Renal cortex interstitium (tissue), 11 donors: ENCODE measurements around the gene ZNF275. TPM values are rescaled to one million over a fixed set of nuclear protein-coding genes. Genes with fewer than 3 reads are reported as not detected.
"Not testable (repeated sequence)": the region's sequence is repeated elsewhere in the genome, so short reads cannot be mapped to it uniquely, and the experiment has no call there.

Experiments
- DNase-seq, 11 donors: peaks; one replicate each; pipeline ENCODE4 v3.0.0-alpha.2; 2013; ENCODE audit warnings: low read depth in 9 of 11, low spot score in 4 of 11; ENCODE audit errors: extremely low read depth in 1 of 11
- polyA plus RNA-seq, 3 donors: library from polyadenylated mRNA; unstranded; fragments of 120-200 nt; gene quantifications; one replicate each; pipeline ENCODE4 v1.2.1, GENCODE V29; 2013; ENCODE audit not compliant: insufficient read length in 3 of 3

The ZNF275 gene
- polyA plus RNA-seq, 3 donors, result 19.3 to 22.3 (median 20.5) TPM

- no peak for DNase-seq
Measured at GRCh38 chrX:153377727-153378126, 43.8 kb downstream of the ZNF275 start.

- no peak for DNase-seq
Measured at GRCh38 chrX:153378607-153379006, 44.7 kb downstream of the ZNF275 start.

- DNase-seq, result no peak
Measured at GRCh38 chrX:153379508-153379907, 45.6 kb downstream of the ZNF275 start.

GRCh38 chrX:153379971-153380581 is 46.1 kb downstream of the ZNF275 start:
- no peak for DNase-seq

GRCh38 chrX:153380691-153381090 is 46.7 kb downstream of the ZNF275 start:
- no peak for DNase-seq

GRCh38 chrX:153381684-153382532 is 48.0 kb downstream of the ZNF275 start:
- peak; percentile 42 to 77 (median 64) for DNase-seq

GRCh38 chrX:153382563-153383482 is 48.9 kb downstream of the ZNF275 start:
- DNase-seq, result no peak

GRCh38 chrX:153384390-153384789 is 50.4 kb downstream of the ZNF275 start:
- no peak for DNase-seq

GRCh38 chrX:153384973-153385372 is 51.0 kb downstream of the ZNF275 start:
- DNase-seq, result not testable (repeated sequence)

GRCh38 chrX:153386097-153386496 is 52.1 kb downstream of the ZNF275 start:
- DNase-seq, result no peak

- no peak for DNase-seq
Measured at GRCh38 chrX:153387345-153387744, 53.4 kb downstream of the ZNF275 start.

GRCh38 chrX:153387987-153388721 is 54.2 kb downstream of the ZNF275 start:
- no peak for DNase-seq

- no peak for DNase-seq
Measured at GRCh38 chrX:153388722-153389459, 54.9 kb downstream of the ZNF275 start.

GRCh38 chrX:153389460-153389768 is 55.5 kb downstream of the ZNF275 start:
- not testable (repeated sequence) for DNase-seq

- DNase-seq, result no peak
Measured at GRCh38 chrX:153392642-153393321, 58.8 kb downstream of the ZNF275 start.

- DNase-seq, result no peak
Measured at GRCh38 chrX:153394612-153395011, 60.7 kb downstream of the ZNF275 start.

- no peak for DNase-seq
Measured at GRCh38 chrX:153395613-153396319, 61.8 kb downstream of the ZNF275 start.
